OCI-LY7 (cell line): ENCODE measurements around the gene CAPSL. TPM values are rescaled to one million over a fixed set of nuclear protein-coding genes. Genes with fewer than 3 reads are reported as not detected.
A peak's percentile ranks its signal among the peaks of the same experiment; 100 is the strongest.

ENCODE experiments used
- BruUV-seq: library from RNA; stranded (reverse); fragments of 400-500 nt; replicated peaks from 2 replicates; lab custom pipeline; 2021; lab: Mats Ljungman, UMichigan
- CTCF ChIA-PET: fragments of 300-600 bp; sonication (Branson Sonifier 250); formaldehyde crosslinking; loops from one replicate; lab custom pipeline; 2022; ENCODE audit warnings: antibody characterized with exemption; ENCODE audit not compliant: unreplicated experiment; lab: Charles Lee
- POLR2A ChIA-PET: fragments of 300-600 bp; sonication (Branson Sonifier 250); formaldehyde crosslinking; loops from one replicate; lab custom pipeline; 2022; ENCODE audit warnings: antibody characterized with exemption; lab: Charles Lee
- DNase-seq: peaks from one replicate; pipeline ENCODE4 v3.0.0-alpha.2; 2015; ENCODE audit warnings: low spot score
- H2AFZ ChIP-seq: fragments of 200-600 bp; sonication (generic), shearing (Covaris generic); 2 replicates; pipeline ENCODE4 v1.6.1; 2014; ENCODE audit warnings: mild to moderate bottlenecking, antibody characterized with exemption, low read length, moderate library complexity
- H3K27ac ChIP-seq: fragments of 200-600 bp; sonication (generic); 2 replicates; pipeline ENCODE4 v1.5.1; 2014; ENCODE audit warnings: mixed run types, low read depth, mild to moderate bottlenecking, moderate library complexity, low read length, inconsistent platforms; ENCODE audit not compliant: poor library complexity, severe bottlenecking
- H3K36me3 ChIP-seq: fragments of 200-600 bp; sonication (generic); 2 replicates; pipeline ENCODE4 v1.6.1; 2014; ENCODE audit warnings: mild to moderate bottlenecking, antibody characterized with exemption, low read length, moderate library complexity, mixed read lengths; ENCODE audit not compliant: insufficient read depth
- H3K4me1 ChIP-seq: fragments of 200-600 bp; sonication (generic); 2 replicates; pipeline ENCODE4 v1.5.1; 2014; ENCODE audit warnings: mild to moderate bottlenecking, low read length; ENCODE audit not compliant: insufficient read depth, poor library complexity, severe bottlenecking
- H3K4me2 ChIP-seq: fragments of 200-600 bp; sonication (generic); 2 replicates; pipeline ENCODE4 v1.6.1; 2014; ENCODE audit warnings: mild to moderate bottlenecking, low read length
- H3K4me3 ChIP-seq: fragments of 200-600 bp; sonication (generic); 2 replicates; pipeline ENCODE4 v1.5.1; 2014; ENCODE audit warnings: mild to moderate bottlenecking, low read depth, low read length; ENCODE audit not compliant: poor library complexity, severe bottlenecking
- H3K79me2 ChIP-seq: fragments of 200-600 bp; sonication (generic); 2 replicates; pipeline ENCODE4 v1.6.1; 2016; ENCODE audit warnings: low read depth, mild to moderate bottlenecking, low read length, moderate library complexity, mixed read lengths; ENCODE audit not compliant: insufficient read depth
- H3K9me2 ChIP-seq: fragments of 200-600 bp; sonication (generic); 2 replicates; pipeline ENCODE4 v1.6.1; 2016; ENCODE audit warnings: mild to moderate bottlenecking, low read length, mixed read lengths; ENCODE audit not compliant: insufficient read depth
- H3K9me3 ChIP-seq: fragments of 200-600 bp; sonication (generic); 2 replicates; pipeline ENCODE4 v1.6.1; 2014; ENCODE audit warnings: mild to moderate bottlenecking, mixed run types, low read length, mixed read lengths
- H4K20me1 ChIP-seq: fragments of 200-600 bp; sonication (generic); 2 replicates; pipeline ENCODE4 v1.6.1; 2014; ENCODE audit warnings: mild to moderate bottlenecking, antibody characterized with exemption, low read length, moderate library complexity, mixed read lengths; ENCODE audit not compliant: insufficient read depth
- CTCF ChIP-seq: fragments of 200-600 bp; sonication (generic); conservative IDR thresholded peaks from 2 replicates; pipeline ENCODE4 v1.5.1; 2014; ENCODE audit warnings: mild to moderate bottlenecking, antibody characterized with exemption, low read length, moderate library complexity, mixed read lengths
- EZH2phosphoT487 ChIP-seq: fragments of 200-600 bp; sonication (generic); IDR thresholded peaks from 2 replicates; pipeline ENCODE4 v1.6.1; 2018; ENCODE audit warnings: low read depth, borderline replicate concordance, mild to moderate bottlenecking, mixed run types, antibody characterized with exemption, low read length, moderate library complexity, mixed read lengths
- intact Hi-C: fragments of 100-400 bp; cut with micrococcal nuclease; formaldehyde crosslinking; loops from one replicate; pipeline ENCODE4 v1.10.0; 2022; ENCODE audit not compliant: unreplicated experiment
- total RNA-seq, 2 experiments: library from RNA; depleted of rRNA in 1 of 2; stranded (reverse); fragments of >200 nt in 1 of 2; shearing (Covaris generic) in 1 of 2; gene quantifications; 2 replicates each; pipeline ENCODE4 v1.2.3, GENCODE V29; 2014 to 2022

The CAPSL gene
- total RNA-seq, 2 experiments from 2014 or later, result 4.7 TPM; not detected in 1

- DNase-seq, result no peak
- intact Hi-C loops, result no loop called here
- Histone ChIP-seq H3K4me3 (no peak overlapping the region), H3K79me2 (no peaks in the 10 kb centered on the region), H3K36me3 (peaks cover 13% of the 10 kb centered on the region; the same call in 1 of the 2 replicates), H3K4me2 (no peak overlapping the region), H3K4me1 (peaks cover 34% of the 10 kb centered on the region), H2AFZ (no peak overlapping the region; the same call in 1 of the 2 replicates), H3K27ac (no peak overlapping the region), H3K9me3 (peaks cover 24% of the 10 kb centered on the region; the same call in 1 of the 2 replicates), H3K9me2 (no peaks in the 10 kb centered on the region), H4K20me1 (no peaks in the 10 kb centered on the region)
- no peak for TF ChIP-seq EZH2phosphoT487
- TF ChIP-seq CTCF, result no peak
- BruUV-seq, result no TSS peak
- ChIA-PET POLR2A (interaction anchor here (1.1 to 1.2 kb wide), 2 partner anchors 10 to 13 kb away, joined by 3 to 4 read pairs; no protein-coding TSS in a partner anchor), CTCF (no interaction called here)
These were observed 19.2 kb downstream of the CAPSL start for GRCh38 chr5:35919191-35919590.

DNA sequence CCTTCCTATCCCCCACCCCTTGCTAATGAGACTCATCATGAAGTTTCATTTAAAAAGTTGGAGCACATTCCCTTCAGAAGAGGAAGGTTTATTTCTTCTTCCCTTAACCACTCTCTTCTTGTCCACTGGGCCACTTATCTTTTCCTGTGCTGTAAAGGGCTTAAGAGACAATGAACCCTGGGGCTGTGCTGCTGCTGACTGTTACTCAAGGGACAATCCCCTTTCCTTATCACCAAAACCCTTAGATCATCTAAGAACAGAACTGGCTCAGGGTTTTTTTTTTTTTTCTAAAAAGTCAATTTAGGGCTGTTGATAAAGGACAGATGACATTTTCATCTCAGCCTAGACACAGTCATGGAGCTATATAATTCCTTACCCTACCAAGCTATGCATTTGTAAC lies 29.6 kb downstream of the CAPSL start:
- peak; percentile 54 for DNase-seq
- TF ChIP-seq CTCF (no peak), EZH2phosphoT487 (no peak)
- Histone ChIP-seq H3K9me2 (no peaks in the 10 kb centered on the region), H3K79me2 (no peaks in the 10 kb centered on the region), H2AFZ (peak overlapping the region; percentile 22; the same call in 1 of the 2 replicates), H3K27ac (peak overlapping the region; percentile 98), H3K4me3 (peak overlapping the region; percentile 11), H4K20me1 (no peaks in the 10 kb centered on the region), H3K36me3 (peaks cover 37% of the 10 kb centered on the region), H3K4me2 (peak overlapping the region; percentile 59), H3K4me1 (peaks cover 66% of the 10 kb centered on the region), H3K9me3 (peaks cover 48% of the 10 kb centered on the region)
- intact Hi-C loops, result loop anchor here (5.0 to 10.0 kb wide), 3 partner anchors 243 to 966 kb away; partner anchors contain the start of genes LMBRD2, NADK2, NIPBL and SKP2
- ChIA-PET CTCF (no interaction called here), POLR2A (interaction anchor here (0.7 to 9.0 kb wide), 11 partner anchors 10 to 180 kb away, joined by 3 to 104 read pairs (median 5); no protein-coding TSS in a partner anchor)
- no TSS peak for BruUV-seq

DNA sequence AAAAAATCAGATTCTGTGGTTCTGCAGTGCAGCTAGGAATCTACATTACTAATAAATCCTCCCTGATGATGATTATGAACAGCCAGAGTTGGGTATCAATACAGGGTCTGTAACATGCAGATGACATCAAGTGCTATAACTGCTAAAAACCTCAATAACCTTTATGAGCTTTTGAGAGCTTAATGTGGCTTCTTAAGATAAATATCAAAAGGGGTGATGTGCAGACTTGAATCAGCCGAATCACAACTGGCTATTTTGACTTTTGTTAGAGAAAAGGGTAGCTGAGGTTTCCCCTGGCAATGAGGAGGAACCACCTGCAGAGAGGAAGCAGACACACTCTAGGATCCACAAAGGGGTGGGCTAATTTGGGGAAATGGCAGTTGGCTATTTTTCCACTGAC lies 30.2 kb downstream of the CAPSL start:
- ChIA-PET CTCF (no interaction called here), POLR2A (interaction anchor here (0.6 to 9.0 kb wide), 10 partner anchors 9 to 715 kb away, joined by 3 to 104 read pairs (median 6); partner anchors contain the start of gene IL7R)
- H3K9me3 ChIP-seq, result peaks cover 54% of the 10 kb centered on the region
- H3K27ac ChIP-seq, result peak overlapping the region; percentile 98
- no peaks in the 10 kb centered on the region for H3K9me2 ChIP-seq
- H3K36me3 ChIP-seq, result peaks cover 43% of the 10 kb centered on the region
- no peaks in the 10 kb centered on the region for H4K20me1 ChIP-seq
- peak; percentile 93 for DNase-seq
- intact Hi-C loops, result loop anchor here (5.0 to 10.0 kb wide), 3 partner anchors 244 to 967 kb away; partner anchors contain the start of genes LMBRD2, NADK2, NIPBL and SKP2
- TF ChIP-seq CTCF (no peak), EZH2phosphoT487 (no peak)
- H3K4me2 ChIP-seq, result peak overlapping the region; percentile 59
- no peaks in the 10 kb centered on the region for H3K79me2 ChIP-seq
- peaks cover 72% of the 10 kb centered on the region for H3K4me1 ChIP-seq
- BruUV-seq, result no TSS peak
- H2AFZ ChIP-seq, result peak overlapping the region; percentile 22; the same call in 1 of the 2 replicates
- peak overlapping the region; percentile 26 for H3K4me3 ChIP-seq
